Islet precursor cell (in vitro differentiated cells): Measurements from ENCODE around the gene TSPAN33.
A peak's percentile ranks its signal among the peaks of the same experiment; 100 is the strongest.

Experiments used
- DNase-seq: peaks from one replicate; pipeline ENCODE4 v3.0.0-alpha.2; 2018

Gene TSPAN33

DNA sequence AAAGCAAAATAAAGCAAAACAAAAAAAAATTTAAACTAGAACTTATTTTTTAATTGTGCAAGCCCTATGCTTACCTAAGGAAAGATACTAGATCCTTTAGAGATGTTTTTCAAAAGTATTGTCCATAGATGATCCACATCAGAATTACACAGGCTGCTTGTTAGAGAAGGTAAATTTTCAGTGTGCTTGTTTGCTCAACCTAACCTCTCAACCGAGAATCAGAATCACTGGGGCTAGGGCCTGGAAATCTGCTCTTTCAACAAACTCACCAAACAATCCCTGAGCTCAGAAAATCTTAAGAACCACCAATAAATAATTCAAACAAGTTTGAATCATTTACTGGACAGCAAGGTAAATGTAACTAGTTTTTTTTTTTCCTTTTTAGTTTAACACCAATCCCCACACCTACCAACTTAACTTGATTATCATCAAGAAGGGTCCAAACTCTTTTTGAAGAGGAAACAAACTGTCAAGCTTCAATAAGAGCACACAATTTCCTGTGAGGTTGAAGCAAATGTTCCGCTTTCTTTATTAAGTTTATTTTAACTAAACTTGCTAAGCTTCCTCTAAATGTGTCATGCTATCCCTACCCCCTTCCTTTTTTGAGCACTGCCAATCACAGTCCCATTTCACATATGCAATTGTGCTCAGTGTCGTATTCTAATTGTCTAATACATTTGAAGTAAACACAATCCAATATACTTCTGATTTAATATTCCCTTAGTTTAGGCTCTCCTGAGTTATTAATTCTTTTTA lies 7.4 kb upstream of the TSPAN33 start:
- DNase-seq: no peak

DNA sequence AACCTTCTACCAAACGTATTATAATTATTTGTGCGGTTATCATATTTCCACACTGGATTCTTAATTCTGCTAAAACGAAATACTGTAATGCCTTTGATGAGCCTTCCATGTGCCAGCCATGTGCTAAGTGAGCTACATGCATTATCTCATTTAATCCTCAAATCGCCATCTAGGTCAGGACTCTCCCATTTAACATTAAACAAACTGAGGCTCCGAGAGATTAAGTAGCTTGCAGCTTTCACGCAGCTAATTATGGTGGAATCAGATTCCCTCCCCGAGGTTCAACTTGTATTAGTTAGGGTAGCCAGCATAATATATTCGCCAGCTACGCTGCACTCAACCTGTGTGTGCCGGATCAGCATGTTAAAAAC lies 798 bp upstream of the TSPAN33 start:
- DNase-seq: no peak

DNA sequence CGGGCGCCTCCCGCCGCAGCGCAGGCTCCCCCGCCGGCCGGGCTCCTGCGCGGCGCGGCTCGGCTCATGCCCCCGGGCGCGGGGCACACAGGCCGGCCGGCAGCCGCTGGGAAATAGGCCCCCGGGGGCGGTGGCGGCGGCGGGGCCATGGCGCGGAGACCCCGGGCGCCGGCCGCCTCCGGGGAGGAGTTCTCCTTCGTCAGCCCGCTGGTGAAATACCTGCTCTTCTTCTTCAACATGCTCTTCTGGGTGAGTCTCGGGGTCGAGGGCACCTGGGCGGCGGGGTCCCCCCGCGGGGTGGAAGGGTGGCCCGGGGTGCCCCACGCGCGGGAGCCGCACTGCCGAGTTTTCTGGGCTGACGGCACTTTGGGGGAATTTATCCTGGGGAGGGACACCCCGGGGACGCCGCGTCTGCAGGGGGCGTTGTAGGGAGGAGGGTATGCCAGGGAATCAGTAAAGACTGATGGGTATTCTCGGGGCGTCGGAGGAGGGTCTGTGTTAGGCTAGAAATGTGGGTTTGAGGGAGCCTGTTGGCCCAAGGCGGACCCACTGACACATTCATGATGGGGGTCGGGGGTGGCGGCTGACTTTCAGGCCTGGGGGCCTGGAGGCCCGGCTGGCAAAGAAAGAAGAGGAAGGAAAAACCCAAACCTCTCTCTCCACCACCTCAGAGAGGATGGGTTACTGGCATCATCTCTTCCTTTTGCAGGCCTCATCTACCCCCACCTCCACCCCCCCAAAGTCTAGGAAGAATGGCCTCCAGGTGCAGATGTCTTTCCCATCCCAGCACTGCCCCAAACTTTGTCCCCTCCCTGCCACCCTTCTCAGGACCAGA lies 544 bp downstream of the TSPAN33 start:
- no peak for DNase-seq

DNA sequence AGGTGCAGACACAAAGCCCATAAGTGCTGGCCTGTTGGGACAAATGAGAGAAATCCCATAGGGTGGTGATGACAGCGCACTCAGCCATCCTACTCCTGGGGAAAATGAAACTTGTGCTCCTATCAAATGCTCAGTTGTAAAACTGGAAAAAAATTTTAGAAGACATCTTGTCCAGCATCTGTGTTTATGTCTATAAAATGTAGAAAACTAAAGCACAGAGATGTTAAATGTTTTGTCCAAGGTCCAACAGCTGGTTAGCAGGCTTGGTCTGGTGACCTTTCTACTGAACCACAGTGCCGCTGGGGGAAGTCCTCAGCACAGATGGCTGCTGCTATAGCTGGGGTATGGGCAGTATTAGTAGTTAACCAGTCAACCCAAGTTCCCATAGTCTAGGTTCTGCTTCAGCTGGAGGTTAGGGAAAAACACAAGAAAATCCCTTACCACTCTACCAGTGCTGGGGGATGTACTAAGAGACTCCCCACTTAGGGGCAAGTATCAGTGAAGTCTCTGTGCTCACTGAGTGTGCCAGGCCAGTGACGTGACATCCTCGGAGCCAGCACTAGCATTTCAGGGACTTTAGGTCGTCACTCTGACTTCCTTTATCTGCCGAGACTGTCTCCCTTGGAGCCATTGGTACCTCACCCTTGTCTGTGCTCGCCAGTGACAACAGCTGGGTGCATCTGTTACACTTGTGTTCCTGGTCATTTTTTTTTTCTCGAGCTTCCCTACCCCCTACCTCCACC lies 1.9 kb downstream of the TSPAN33 start:
- DNase-seq: no peak

DNA sequence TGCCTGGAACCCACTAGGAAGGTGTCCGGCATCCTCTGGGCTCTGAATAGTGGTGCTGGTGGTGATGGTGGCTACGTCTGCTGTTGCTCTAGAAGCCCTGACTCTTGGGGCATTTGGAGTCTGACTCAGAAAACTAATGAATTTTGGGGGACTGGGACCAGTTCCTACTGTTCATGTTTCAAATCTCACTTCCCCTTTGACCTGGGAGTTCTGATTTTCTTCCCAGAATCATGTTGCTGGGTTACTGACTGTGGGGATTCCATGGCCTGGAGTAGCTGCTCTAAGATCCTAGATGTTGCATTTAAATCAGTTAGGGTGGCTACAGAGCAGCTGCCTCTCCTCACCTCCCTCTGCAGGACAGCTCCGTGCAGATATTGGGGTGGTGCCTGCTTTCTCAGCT lies 3.2 kb downstream of the TSPAN33 start:
- no peak for DNase-seq

DNA sequence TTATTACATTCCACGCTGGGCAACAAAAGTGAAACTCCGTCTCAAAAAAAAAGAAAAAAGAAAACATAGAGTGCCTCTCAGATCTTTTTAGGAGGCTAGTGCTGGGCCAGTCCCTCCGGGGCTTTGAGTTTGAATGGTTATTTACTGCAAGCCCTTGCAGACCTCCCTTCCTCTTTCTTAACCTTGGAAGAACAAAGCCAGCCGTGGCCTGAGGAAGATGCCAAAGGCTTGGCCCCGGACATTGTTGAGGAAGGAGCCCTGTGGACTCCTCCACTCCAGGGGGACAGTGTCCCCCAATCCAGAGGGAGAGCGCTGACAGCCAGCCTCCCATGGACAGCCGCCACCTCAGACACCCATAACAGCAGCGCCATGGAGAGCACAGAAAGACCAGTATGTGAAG lies 5.0 kb downstream of the TSPAN33 start:
- DNase-seq: no peak

DNA sequence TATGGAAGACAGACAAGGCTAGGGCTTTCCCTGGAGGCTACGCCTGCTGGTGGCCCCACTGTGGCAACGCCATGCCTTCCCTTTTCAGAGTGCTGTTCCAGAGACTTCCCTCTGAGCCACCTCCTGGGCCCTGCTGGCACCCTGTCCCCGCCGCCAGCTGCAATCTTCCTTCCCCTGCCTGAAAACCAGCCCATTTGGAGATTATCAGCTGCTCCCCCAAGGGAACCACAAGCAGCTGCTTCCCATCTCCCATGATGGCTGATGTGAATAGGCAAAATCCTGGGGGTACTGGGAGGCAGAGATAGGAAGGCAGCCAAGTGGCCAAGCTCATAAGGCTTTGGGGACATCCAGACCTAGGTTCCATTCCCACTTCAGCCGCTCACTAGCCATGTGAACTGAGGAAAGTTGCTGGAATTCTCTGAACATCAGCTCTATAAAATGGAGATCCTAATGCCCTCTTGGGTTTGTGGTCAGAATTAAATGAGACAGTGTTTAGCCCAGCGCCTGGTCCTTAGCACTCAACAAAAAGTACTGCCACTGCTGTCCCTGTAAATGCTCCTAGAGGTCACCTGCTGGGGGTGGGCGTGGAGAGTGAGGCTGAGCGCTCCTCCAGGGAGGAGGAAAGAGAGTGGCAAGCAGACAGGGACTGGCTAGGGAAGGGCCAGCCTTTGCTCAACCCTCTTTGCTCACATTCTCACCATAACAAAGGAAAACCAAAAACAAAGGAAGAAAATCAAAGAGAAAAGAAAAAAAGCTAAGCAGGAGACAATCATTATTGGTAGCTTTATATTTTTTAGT lies 5.9 kb downstream of the TSPAN33 start:
- no peak for DNase-seq

DNA sequence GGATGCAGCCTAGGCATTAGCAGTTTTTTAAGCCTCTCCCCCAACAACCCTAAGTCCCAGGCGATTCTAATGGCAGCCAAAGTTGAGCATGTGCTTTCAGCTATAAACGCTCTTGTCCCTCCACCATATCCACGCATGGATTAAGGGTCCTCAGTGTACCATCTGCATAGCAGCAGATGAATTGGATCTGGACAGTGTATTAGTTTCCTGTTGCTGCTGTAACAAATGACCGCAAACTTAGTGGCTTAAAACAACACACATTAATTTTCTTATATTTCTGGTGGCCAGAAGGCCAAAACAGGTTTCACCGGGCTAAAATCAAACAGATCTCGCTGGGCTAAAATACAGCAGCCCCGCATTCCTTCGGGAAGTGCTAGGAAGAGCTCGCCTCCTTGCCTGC lies 13.1 kb downstream of the TSPAN33 start:
- DNase-seq: no peak

DNA sequence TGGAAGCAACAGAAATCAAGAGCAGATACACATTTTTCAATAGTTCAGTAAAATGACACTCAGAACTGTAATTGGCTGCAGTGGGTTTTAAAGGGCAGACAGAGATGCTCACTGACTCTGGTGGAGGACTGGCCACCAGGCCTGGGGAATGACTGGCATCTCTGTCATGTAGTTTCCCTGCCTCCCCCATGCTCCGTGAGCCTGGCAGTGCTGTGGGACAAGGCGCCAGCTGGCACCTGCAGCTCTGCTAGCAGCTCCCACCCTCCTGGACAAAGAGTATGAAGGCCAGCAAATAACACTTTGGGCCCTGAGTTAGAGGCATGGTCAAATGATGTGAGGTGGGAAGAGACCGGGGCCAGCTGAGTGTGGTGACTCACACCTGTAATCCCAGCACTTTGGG lies 15.0 kb downstream of the TSPAN33 start:
- DNase-seq: no peak

DNA sequence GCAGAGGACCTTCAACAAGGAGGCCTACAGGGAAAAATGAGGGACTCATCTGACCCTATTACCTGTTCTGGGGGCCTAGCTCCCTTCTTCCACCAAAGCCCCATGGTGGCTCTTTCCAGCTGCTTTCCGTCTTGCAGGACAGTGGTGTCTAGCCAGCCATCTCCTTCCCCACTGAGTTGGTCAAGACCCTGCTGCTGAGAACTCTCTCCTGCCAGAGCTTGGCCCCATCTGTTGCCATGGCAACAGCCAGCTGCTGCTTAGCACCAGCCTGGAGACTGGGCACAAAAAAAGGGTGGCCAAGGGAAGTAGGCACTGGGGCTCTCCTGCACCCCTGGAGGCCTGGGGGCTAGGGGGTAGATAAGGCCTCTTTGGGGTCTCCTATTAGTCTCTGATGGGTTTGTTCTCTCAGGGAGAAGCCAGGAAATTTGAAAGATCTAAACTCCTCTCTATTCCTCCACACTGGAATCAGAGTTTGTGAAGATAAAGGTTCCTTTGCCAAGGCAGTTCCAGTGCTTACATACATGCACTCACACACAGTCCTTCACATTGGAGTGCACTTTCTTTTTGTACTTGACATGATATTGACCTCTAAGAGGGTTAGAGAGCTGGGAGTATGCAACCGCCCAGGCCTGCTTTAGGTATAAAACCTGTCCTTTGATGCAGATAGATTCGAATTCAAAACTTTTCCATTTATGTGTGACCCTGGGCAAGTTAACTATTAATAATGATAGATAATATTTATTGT lies 15.8 kb downstream of the TSPAN33 start:
- peak; percentile 10 for DNase-seq

DNA sequence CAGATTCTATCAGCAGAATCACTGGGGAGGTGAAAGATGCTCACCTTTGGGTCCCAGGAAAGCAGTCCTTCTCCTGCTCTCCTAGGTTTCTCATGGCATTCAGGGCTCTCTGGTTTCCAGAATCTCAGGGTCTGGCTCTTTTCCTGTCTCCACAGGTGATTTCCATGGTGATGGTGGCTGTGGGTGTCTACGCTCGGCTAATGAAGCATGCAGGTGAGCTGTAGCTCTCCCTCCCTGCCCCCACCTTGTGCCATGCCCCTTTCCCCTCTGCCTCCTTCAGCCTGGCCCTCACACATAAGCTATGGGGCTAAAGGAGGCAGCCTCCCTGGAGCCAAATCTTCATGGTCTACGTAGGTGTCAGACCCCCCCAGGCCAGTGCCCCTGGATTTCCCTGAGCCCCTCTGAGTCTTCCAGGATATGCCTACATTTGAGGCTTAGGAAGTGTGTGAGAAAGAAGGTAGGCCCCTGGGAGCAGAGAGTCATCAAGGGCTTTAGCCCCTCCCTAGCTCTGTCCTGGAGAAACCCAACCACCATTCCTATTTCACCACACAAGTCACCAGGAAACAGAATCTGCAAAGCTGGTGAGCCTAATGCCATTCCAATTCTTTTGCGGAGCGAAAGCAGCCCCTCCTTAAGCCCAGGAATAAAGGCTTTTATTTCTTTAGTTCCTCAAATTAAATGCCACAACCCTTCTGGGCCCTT lies 17.2 kb downstream of the TSPAN33 start:
- peak; percentile 40 for DNase-seq

DNA sequence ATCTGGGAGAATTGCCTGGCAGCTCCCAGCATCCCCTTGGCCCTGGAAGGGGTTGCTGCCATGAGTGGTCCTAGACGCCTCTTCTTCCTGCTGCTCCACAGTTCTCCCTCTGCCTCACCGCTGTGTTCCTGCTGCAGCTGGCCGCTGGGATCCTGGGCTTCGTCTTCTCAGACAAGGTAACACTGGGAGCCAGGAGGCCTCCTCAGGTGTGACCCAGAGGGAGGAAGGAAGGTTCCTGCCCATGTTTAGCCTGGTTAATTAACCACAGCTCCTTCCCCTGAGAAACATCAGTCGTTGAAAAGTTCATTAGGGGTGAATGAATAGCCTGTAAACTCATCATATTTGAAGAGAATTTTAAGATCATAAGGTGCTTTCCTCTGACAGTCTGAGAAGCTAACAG lies 18.2 kb downstream of the TSPAN33 start:
- DNase-seq: peak; percentile 49

DNA sequence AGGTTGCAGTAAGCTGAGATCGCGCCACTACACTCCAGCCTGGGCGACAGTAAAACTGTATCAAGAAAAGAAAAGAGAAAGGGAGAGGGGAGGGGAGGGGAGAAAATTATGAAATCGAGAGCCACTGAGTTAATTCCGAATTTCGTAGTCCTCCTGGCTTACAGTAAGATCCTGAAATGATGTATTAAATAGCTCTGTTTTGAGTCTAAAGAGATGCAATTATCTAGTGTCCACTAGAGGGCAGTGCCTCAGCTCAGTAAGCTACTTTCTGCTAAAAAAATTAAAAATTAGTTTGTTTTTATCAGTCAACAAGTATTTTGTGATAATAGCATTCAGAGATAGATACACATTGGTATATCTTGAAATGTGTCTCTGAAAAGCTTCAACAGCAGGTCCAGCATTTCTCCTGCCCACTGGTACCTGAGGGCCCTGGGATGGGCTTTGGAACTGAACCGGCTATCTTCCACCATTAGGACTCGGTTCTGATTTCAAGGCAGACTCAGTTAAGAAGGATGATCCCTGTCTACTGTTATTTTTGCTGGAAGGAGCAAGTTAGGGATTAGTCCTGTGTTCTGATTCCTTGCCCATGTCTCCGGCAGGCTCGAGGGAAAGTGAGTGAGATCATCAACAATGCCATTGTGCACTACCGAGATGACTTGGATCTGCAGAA lies 19.5 kb downstream of the TSPAN33 start:
- DNase-seq: peak; percentile 4

DNA sequence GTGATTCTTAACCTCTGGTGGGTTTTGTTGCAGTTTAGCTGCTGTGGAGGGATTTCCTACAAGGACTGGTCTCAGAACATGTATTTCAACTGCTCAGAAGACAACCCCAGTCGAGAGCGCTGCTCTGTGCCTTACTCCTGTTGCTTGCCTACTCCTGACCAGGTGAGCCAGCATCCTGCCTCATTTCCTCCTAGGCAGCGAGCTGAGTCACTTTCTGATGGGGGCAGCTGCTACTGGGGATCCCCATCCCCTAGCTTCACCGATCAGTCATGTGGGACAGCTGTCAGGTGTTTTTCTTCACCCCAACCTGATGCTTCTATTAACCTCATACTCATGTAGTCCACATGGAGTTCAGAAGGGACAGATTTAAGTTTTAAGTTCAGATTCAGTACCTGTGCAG lies 22.2 kb downstream of the TSPAN33 start:
- DNase-seq: no peak

DNA sequence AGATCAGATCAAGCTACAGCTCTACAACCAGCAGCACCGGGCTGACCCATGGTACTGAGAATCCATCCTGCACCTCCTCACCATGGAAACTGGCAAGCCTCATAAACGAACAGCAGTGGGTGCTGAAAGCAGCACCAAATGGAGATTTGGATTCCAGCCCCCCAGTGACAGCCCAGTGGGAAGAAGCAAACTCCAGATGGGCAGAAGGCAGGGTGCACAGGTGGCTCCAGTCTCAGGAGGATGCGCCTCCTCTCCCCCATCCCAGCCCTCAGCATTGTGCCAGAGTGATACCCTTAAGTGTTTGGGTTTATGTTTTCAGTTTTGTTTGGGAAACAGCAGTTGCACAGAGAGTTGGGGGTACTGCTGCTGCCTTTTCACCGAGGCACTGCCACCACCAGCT lies 23.3 kb downstream of the TSPAN33 start:
- no peak for DNase-seq

DNA sequence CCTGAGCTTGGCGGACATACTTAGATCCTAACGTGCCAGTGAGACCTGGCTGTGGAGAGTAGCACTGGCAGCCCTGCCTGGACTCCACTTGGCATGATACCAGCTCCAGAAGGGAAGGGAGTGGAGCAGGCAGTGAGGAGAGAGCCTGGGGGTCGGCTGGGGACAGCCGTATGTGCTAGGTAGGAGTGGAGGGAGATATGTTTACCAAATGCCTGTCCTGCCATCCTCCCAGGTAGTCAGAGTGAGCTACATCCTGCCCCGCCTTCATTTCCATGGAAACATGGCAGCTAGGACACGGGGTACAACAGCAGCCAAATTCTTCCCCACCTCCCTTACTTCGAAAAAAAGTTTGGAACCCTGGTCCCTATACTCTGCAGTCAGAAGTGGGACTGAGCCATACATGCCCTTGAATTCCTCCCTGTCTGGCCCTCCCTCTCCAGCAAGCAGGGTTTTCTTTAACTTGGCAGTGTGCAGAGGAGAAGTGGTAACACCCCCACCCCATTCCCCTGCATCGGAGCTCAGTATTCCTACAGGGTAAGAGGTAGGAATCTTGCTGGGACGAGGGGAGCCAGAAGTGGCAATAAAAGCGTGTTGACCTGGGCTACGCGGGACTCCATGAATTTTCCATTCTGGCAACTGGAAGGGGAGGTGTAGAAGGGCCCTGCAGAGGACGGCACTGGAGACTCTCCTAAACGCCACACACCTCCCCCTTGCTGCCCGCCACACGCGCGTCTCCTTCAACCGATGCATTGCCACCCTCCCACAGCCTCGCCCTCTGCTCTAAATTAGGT lies 23.9 kb downstream of the TSPAN33 start:
- DNase-seq: no peak

DNA sequence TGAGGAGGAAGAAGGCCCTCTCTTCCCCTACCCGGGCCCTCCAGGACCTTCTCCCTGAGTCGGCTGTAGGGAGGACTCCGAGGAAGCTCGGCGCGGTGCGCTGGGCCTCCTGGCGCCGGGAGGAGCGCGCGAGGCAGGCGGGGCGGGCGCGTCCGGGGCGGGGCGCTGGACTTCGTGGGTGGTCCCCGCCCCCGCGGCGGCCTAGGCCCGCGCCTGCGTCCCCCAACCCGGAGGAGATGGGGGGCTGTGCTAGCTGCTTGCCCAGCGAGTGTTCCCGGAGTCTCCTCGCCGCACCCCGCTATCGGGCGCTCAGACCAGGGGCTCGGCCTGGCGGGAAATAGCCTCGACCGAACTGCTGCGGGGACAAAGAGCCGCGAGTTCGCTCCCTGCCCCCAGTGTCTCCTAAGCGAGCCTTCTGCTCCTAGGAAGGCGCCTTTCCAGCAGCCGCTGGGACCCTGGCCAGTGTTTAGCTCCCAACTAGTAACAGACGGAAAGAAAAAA lies 24.7 kb downstream of the TSPAN33 start:
- peak; percentile 69 for DNase-seq

DNA sequence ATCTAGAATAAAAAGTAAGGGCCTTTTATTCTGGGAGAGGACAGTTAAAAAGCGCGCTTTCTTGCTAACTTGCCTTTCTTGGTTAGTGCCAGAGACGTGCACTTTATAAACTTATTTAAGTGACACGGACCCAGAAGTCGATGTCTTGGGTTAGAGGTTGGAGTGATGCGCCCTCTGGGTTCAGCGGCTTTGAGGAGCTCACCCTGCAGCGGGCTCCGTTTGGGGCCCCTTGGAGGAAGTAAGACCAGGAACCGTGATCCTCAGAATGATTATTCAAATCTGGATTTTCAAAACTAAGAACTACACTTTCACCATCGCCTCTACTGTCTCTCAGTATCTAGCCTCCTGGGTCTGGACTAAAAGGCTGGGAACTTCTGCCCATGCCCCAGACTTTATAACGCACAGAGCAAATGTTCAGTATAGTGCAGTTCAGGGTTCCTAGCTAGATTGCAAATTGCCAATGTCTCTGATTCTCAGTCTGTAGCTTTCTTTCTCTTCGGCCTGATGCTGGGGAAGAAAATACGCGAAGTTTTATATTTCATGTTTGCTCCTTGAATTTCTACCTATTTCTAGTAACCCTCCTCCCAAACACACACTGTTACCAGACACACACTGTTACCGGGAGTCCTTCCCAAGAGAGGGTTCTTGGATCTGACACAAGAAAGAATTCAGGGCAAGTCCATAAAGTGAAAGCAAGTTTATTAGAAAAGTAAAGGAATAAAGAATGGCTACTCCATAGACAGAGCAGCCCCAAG lies 25.4 kb downstream of the TSPAN33 start:
- no peak for DNase-seq

DNA sequence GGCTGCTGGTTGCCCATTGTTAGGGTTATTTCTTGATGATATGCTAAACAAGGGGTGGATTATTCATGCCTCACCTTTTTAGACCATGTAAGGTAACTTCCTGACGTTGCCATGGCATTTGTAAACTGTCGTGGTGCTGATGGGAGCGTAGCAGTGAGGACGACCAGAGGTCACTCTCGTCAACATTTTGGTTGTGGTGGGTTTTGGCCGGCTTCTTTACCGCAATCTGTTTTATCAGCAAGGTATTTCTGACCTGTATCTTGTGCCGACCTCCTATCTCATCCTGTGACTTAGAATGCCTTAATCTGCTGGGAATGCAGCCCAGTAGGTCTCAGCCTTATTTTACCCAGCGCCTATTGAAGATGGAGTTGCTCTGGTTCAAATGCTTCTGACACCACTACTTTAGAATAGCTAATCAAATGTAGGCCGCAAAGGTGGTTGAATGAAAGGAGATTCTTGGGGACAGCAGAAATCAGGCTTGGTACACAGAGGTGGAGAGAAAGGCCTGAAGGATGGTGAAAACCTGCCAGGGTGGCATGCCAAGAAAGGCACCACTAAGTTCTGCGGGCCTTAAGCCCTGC lies 26.0 kb downstream of the TSPAN33 start:
- DNase-seq: no peak
